GM12878 (cell line): ENCODE measurements around the gene FAM114A1.

Experiments
- CTCF ChIP-seq, 3 experiments: IDR thresholded peaks in 2 of 3; conservative IDR thresholded peaks in 1 of 3; 2 replicates each; pipeline ENCODE4 v1.5.1; 2011; ENCODE audit warnings: low read depth in 3 of 3, low read length in 3 of 3, mild to moderate bottlenecking in 3 of 3, control low read depth in 2 of 3, moderate library complexity in 2 of 3, inconsistent platforms in 1 of 3, mixed read lengths in 1 of 3; ENCODE audit not compliant: control insufficient read depth in 2 of 3, insufficient read depth in 1 of 3; ENCODE audit errors: extremely low read depth in 1 of 3
- RCOR1 ChIP-seq: conservative IDR thresholded peaks from 2 replicates; pipeline ENCODE4 v1.6.1; 2012; ENCODE audit warnings: low read depth, low read length, improper control_type of control experiment
- REST ChIP-seq: IDR thresholded peaks from 2 replicates; pipeline ENCODE4 v1.6.1; 2012; ENCODE audit warnings: mild to moderate bottlenecking, low read depth, low read length
- SP1 ChIP-seq: IDR thresholded peaks from one replicate; pipeline ENCODE4 v1.6.1; 2011; ENCODE audit warnings: low read depth, low read length

GRCh38 chr4:38939165-38939564 lies 71.6 kb downstream of the FAM114A1 start:
- TF ChIP-seq RCOR1 (no peak; the same call in 1 of the 2 replicates), SP1 (no peak), REST (no peak), CTCF (IDR thresholded peaks at IDR 0.05 in 2 of 3, conservative IDR thresholded peaks at IDR 0.05 in 1 of 3; ENCODE audit: control insufficient read depth in 2 of 3, extremely low read depth in 1 of 3, insufficient read depth in 1 of 3, low read depth in 3 of 3, low read length in 3 of 3) (no peak)
